Neural progenitor cell (in vitro differentiated cells): Measurements from ENCODE around the gene TDRD9.

Experiments
- EZH2 ChIP-seq: fragments of 200-600 bp; sonication (generic); IDR thresholded peaks from 2 replicates; pipeline ENCODE4 v1.6.1; 2017; ENCODE audit warnings: antibody characterized with exemption, mild to moderate bottlenecking, moderate library complexity
- EZH2phosphoT487 ChIP-seq: fragments of 200-600 bp; sonication (generic); IDR thresholded peaks from 2 replicates; pipeline ENCODE4 v1.6.1; 2017; ENCODE audit warnings: antibody characterized with exemption
- TF ChIP-seq, protein P1 (sequence below): fragments of 200-600 bp; sonication (generic); IDR thresholded peaks from 2 replicates; pipeline ENCODE4 v1.5.1; 2017; ENCODE audit warnings: antibody characterized with exemption, mild to moderate bottlenecking

GRCh38 chr14:104087981-104088850, 160.0 kb downstream of the TDRD9 start:
- TF ChIP-seq, protein P1, sequence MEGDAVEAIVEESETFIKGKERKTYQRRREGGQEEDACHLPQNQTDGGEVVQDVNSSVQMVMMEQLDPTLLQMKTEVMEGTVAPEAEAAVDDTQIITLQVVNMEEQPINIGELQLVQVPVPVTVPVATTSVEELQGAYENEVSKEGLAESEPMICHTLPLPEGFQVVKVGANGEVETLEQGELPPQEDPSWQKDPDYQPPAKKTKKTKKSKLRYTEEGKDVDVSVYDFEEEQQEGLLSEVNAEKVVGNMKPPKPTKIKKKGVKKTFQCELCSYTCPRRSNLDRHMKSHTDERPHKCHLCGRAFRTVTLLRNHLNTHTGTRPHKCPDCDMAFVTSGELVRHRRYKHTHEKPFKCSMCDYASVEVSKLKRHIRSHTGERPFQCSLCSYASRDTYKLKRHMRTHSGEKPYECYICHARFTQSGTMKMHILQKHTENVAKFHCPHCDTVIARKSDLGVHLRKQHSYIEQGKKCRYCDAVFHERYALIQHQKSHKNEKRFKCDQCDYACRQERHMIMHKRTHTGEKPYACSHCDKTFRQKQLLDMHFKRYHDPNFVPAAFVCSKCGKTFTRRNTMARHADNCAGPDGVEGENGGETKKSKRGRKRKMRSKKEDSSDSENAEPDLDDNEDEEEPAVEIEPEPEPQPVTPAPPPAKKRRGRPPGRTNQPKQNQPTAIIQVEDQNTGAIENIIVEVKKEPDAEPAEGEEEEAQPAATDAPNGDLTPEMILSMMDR: no peak
- TF ChIP-seq EZH2 (no peak), EZH2phosphoT487 (no peak)
